Natural killer cell (primary cell): ENCODE measurements around the gene FBL. TPM values are rescaled to one million over a fixed set of nuclear protein-coding genes. Genes with fewer than 3 reads are reported as not detected.

Experiments used
- ATAC-seq, 3 donors: fragments of 150-1000 bp in 2 of 3; fragments of 200-7000 bp in 1 of 3; cut with Tn5 transposase; 1 replicate in 1 of 3; 2 replicates in 2 of 3; pipeline ENCODE4 v1.10.0; 2021; ENCODE audit warnings: mild to moderate bottlenecking in 2 of 3, moderate library complexity in 2 of 3
- DNase-seq, 2 donors: peaks; one replicate each; pipeline versions ENCODE4 v3.0.0 to v3.0.0-alpha.2; 2013 to 2021; ENCODE audit warnings: mixed read lengths in 1 of 2
- H3K27ac ChIP-seq: one replicate; pipeline ENCODE4 v1.5.1; 2013; ENCODE audit warnings: mild to moderate bottlenecking, low read length
- H3K27me3 ChIP-seq: one replicate; pipeline ENCODE4 v1.6.1; 2013; ENCODE audit warnings: low read length; ENCODE audit not compliant: control insufficient read depth, insufficient read depth
- H3K36me3 ChIP-seq: one replicate; pipeline ENCODE4 v1.6.1; 2013; ENCODE audit warnings: low read length; ENCODE audit not compliant: control insufficient read depth, insufficient read depth
- H3K4me1 ChIP-seq: one replicate; pipeline ENCODE4 v1.6.1; 2013; ENCODE audit warnings: low read length; ENCODE audit not compliant: control insufficient read depth, insufficient read depth
- H3K4me3 ChIP-seq: one replicate; pipeline ENCODE4 v1.5.1; 2013; ENCODE audit warnings: low read length
- H3K9me3 ChIP-seq: one replicate; pipeline ENCODE4 v1.6.1; 2013; ENCODE audit warnings: low read length; ENCODE audit not compliant: control insufficient read depth, insufficient read depth
- H3K27ac Mint-ChIP-seq, 2 donors: one replicate each; pipeline ENCODE4 v1.8.0; 2022; ENCODE audit warnings: mild to moderate bottlenecking in 2 of 2, mixed read lengths in 2 of 2, moderate library complexity in 1 of 2
- H3K27me3 Mint-ChIP-seq, 2 donors: one replicate each; pipeline ENCODE4 v1.8.0; 2022; ENCODE audit warnings: low read depth in 2 of 2, mixed read lengths in 2 of 2
- H3K36me3 Mint-ChIP-seq: one replicate; pipeline ENCODE4 v1.8.0; 2022; ENCODE audit warnings: mixed read lengths
- H3K4me1 Mint-ChIP-seq, 2 donors: one replicate each; pipeline ENCODE4 v1.8.0; 2022; ENCODE audit warnings: mixed read lengths in 2 of 2
- H3K4me3 Mint-ChIP-seq: one replicate; pipeline ENCODE4 v1.8.0; 2022; ENCODE audit warnings: mild to moderate bottlenecking, moderate library complexity, mixed read lengths
- H3K9me3 Mint-ChIP-seq, 2 donors: one replicate each; pipeline ENCODE4 v1.8.0; 2022; ENCODE audit warnings: mixed read lengths in 2 of 2
- WGBS: methylation state at CpG from one replicate; pipeline ENCODE4 v1.1.7; 2013; ENCODE audit warnings: missing lambda C conversion rate; ENCODE audit not compliant: insufficient coverage; 5-methylcytosine and 5-hydroxymethylcytosine counted together
- intact Hi-C: fragments of 100-400 bp; cut with micrococcal nuclease; formaldehyde crosslinking; loops from one replicate; pipeline ENCODE4 v1.14.2; 2022
- total RNA-seq, 4 donors: library from RNA; stranded (reverse); fragments of 120-200 nt in 1 of 4; gene quantifications; one replicate each; pipeline versions ENCODE4 v1.2.3 to v1.2.4, GENCODE V29; 2013 to 2022
- TF ChIP-seq, protein P1 (sequence below): fragments of 200-600 bp; IDR thresholded peaks from one replicate; pipeline ENCODE4 v1.8.0; 2022; ENCODE audit warnings: antibody characterized with exemption

Gene FBL
- total RNA-seq, 3 donors from 2014 or later (not counting 1 experiment from before 2014, with no cell fraction given) = 181 to 213 (median 201) TPM

DNA sequence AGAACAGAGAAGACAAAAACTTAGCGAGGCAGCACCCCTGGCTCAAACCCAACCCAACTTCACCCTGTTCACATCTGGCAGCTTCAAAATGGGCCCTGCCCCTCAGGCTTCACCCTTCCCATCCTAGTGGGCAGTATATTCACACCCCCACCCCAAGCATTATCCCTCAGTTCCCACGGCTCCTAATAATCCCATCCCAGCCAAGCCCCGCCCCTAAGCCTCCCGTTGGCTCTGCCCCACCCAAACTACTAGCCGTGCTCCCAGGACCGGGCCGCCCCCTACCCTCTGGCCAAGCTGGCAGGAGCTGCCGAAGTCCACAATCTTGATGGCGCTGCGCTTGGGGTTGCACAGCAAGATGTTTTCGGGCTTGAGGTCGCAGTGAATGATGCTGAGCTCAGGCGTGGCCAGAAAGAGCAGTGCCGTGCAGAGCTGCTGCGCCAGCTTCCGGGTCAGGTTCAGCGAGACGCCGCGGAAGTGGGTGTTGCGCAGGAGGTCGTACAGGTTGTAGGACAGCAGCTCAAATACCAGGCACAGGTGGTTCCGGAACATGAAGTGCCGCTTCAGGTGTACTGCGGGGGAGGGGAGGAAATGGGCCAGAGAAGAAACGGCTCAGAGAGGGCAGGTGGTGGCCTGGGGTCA, 18.0 kb downstream of the FBL start:
- peak in 1 of 2 donors; percentile 59 for DNase-seq
- peaks cover 35% of the 10 kb centered on the region for H3K36me3 ChIP-seq
- peak overlapping the region; percentile 65 for H3K27ac ChIP-seq
- H3K9me3 Mint-ChIP-seq = no peaks in the 10 kb centered on the region
- no peaks in the 10 kb centered on the region for H3K36me3 Mint-ChIP-seq
- H3K27me3 Mint-ChIP-seq = no peaks in the 10 kb centered on the region
- TF ChIP-seq, protein P1, sequence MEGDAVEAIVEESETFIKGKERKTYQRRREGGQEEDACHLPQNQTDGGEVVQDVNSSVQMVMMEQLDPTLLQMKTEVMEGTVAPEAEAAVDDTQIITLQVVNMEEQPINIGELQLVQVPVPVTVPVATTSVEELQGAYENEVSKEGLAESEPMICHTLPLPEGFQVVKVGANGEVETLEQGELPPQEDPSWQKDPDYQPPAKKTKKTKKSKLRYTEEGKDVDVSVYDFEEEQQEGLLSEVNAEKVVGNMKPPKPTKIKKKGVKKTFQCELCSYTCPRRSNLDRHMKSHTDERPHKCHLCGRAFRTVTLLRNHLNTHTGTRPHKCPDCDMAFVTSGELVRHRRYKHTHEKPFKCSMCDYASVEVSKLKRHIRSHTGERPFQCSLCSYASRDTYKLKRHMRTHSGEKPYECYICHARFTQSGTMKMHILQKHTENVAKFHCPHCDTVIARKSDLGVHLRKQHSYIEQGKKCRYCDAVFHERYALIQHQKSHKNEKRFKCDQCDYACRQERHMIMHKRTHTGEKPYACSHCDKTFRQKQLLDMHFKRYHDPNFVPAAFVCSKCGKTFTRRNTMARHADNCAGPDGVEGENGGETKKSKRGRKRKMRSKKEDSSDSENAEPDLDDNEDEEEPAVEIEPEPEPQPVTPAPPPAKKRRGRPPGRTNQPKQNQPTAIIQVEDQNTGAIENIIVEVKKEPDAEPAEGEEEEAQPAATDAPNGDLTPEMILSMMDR = no peak
- H3K27me3 ChIP-seq = no peaks in the 10 kb centered on the region
- H3K4me3 ChIP-seq = peak overlapping the region; percentile 11
- ATAC-seq = peak; percentile 13 to 37 (median 32)
- H3K4me3 Mint-ChIP-seq = peak overlapping the region; percentile 59
- 83% methylated on average over 26 of the region's 26 CpGs for WGBS
- peaks cover 64% of the 10 kb centered on the region for H3K4me1 ChIP-seq
- peak overlapping the region; percentile 80 to 92 for H3K27ac Mint-ChIP-seq
- intact Hi-C loops = no loop called here
- H3K9me3 ChIP-seq = no peaks in the 10 kb centered on the region
- peaks cover 37 to 45% of the 10 kb centered on the region in 2 donors for H3K4me1 Mint-ChIP-seq

DNA sequence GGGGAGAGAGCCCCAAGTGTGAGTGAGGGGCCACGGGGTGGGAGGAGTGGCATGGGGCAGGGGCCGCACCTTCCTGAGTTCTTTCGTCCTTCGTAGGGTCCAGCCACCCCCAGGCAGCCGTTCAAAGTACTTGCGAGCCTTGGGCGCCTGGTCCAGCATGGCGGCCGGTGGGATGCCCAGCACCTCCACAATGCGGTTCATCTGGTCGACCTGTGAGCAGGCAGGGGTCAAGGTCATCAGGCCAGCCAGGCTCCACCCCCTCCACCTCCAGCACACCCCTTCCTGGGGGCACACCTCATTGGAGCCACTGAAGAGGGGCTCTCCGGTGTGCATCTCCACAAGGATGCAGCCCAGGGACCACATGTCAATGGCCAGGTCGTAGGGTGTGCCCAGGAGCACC, 19.0 kb downstream of the FBL start:
- no peaks in the 10 kb centered on the region for H3K36me3 Mint-ChIP-seq
- peak overlapping the region; percentile 80 to 92 for H3K27ac Mint-ChIP-seq
- Histone ChIP-seq H3K27me3 (no peaks in the 10 kb centered on the region), H3K36me3 (peaks cover 35% of the 10 kb centered on the region), H3K9me3 (no peaks in the 10 kb centered on the region), H3K27ac (no peak overlapping the region), H3K4me1 (peaks cover 55% of the 10 kb centered on the region), H3K4me3 (no peak overlapping the region)
- 97% methylated on average over 13 of the region's 13 CpGs for WGBS
- no peak for DNase-seq
- no peak for ATAC-seq
- H3K9me3 Mint-ChIP-seq = no peaks in the 10 kb centered on the region
- peaks cover 28 to 36% of the 10 kb centered on the region in 2 donors for H3K4me1 Mint-ChIP-seq
- intact Hi-C loops = no loop called here
- H3K4me3 Mint-ChIP-seq = no peak overlapping the region
- TF ChIP-seq, protein P1 = no peak
- no peaks in the 10 kb centered on the region for H3K27me3 Mint-ChIP-seq

DNA sequence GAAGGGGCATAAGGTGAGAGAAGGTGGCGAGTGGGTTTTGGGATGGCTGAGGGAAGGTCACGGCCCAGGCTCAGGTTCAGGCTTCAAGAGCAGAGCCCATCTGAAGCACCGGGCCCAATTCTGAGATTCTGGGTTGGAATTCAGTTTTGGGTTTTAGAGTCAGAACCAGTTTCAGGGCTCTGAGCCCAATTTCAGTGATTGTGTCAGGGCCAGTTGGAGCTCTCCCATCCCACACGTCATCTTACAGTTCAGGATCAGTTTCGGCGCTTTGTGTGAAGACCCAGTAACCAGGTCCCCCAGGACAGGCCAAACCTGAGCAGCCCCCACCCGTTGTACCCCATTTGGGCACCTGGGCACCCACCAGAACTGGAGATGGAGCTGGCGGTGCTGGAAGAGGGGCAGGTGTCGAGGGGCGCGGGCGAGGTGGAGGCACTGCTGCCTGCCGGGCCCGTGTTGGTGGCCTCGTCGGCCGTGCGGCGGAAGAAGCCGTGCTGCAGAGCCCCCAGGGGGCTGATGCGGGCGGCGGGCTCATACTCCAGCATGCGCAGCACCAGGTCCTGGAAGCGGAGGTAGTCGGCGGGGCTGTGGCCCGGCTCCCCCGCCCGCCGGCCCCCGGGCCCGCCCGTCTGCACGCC, 19.8 kb downstream of the FBL start:
- Mint-ChIP-seq H3K4me3 (no peak overlapping the region), H3K36me3 (no peaks in the 10 kb centered on the region), H3K4me1 (peaks cover 23 to 29% of the 10 kb centered on the region in 2 donors), H3K27ac (peak overlapping the region in 1 of 2 donors; percentile 56), H3K9me3 (no peaks in the 10 kb centered on the region), H3K27me3 (no peaks in the 10 kb centered on the region)
- TF ChIP-seq, protein P1 = no peak
- WGBS = 97% methylated on average over 35 of the region's 35 CpGs
- H3K36me3 ChIP-seq = peaks cover 35% of the 10 kb centered on the region
- DNase-seq = no peak
- no peak overlapping the region for H3K27ac ChIP-seq
- no peak overlapping the region for H3K4me3 ChIP-seq
- no peaks in the 10 kb centered on the region for H3K9me3 ChIP-seq
- no peak for ATAC-seq
- intact Hi-C loops = no loop called here
- H3K4me1 ChIP-seq = peaks cover 48% of the 10 kb centered on the region
- H3K27me3 ChIP-seq = no peaks in the 10 kb centered on the region
